ENCODE data around the gene IDNK.

IDNK gene

DNA sequence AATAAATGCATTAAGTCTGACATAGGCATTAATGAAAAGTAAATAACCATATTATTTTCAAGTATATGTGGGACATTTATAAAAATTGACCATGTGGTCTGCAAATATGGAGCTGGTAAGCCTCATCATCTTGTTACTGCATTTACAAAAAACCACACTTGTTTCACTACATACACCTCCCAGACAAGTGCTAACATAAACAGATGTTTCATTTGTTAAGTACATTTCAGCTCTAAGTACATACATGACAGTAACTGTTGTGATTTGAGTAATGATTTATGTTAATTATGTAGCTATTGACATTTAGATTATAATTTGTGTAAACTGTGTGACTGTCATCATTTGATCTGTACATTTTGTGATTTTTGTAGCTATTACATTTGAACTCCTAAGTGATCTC lies 13.9 kb downstream of the IDNK start:
- DNase-seq = no peak

DNA sequence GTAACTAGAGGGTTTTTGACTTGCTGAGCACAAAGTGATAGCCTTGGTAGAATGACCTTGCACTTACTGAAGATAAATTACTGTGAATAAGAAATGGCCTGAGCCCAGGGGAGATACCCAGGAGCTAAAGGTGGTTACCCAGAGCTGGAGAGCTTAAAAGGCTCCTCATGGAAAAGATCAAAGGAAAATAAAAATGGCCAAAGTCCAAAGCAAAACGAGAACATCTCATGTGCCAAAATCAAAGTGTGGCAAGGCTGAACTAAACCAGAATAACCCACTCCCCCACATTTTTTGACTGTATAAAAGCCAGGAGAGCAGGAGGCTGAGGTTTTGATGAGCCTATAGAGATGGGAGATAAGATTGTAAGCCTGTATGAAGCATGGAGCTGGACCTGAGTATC lies 14.4 kb downstream of the IDNK start:
- no peak for DNase-seq

DNA sequence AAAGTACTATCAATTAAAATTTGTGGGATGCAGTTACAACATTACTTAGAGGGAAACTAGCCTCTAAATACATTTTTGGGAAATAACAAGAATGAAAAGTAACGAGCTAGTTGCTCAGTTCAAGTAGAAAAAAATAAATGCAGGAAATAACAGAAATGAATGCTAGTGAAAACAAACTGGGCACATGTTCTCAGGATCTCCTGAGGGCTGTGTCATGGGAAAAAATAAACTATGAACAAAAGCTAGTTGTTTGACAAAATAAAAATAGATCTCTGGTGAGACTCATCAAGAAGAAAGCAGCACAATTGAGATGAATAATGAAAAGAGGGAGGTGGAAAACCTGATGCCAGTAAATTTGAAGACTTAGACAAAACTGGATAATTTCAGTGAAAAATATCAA lies 16.3 kb downstream of the IDNK start:
- DNase-seq = no peak

DNA sequence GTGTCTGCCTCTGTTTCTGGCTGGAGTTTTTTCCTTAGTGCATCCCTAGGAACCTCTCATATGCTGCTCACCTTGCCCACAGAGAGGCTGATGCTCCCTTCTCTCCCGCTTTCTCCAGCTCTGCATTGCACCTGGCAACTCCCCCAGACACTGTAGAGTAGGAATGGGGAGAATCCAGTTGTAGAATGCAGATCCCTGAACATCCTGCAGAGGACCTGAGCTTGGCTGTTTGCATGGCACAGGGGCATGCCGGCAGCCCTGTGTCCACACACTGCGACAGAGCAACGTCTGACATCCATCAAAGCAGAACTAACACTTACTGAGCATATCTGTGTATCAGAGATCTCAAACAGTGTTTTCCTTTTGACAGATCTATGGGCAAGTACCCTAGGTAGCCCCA lies 19.9 kb downstream of the IDNK start:
- DNase-seq = no peak

DNA sequence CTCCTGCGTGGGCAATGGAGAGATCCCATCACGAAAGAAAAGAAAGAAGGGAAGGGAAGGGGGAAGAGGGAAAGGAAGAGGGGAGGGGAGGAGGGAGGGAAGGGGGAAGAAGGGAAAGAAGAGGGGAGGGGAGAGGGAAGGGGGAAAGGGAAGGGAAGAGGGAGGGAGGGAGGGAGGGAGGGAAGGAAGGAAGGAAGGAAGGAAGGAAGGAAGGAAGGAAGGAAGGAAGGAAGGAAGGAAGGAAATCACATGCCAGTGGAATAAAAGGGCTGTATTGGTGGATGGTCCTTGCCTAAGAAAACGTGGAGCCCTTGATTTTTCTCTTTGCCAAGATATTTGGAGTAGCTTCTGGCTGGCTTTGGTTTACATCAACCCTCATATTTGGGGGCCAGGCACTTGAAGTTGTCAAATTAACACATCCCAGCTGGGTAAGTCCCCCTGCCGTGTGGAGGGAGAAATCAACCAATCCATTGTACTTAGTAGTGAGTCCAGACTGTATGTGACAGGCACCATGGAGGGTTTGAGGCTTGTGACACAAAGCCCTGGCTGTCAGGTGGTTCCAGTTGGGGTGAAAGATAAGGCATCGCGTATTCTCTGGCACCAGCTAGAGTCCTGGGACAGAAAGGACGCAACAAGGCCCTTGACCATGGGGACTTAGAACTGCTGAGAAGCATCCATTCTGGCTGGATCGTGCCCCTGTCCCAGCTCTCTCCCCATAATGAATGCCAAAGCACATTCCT lies 23.7 kb downstream of the IDNK start:
- DNase-seq = no peak

DNA sequence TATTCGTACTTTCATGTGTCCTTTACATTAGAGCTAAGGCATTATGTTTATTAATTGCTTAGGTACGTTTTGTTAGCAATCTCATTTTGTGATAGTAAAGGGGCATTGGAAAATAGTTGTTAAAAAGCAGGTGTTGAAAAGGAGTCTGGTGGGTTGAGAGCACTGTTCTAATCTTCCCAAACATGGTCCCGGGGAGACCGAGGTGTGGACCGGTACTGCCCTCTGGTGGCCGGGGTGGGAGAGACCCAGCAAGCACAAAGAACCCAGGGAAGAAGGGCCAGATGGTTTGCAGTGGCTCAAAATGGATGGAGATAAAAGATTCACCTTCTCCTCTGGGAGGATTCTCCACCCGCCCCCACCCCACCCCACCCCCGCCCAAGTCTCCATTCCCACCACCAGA lies 26.1 kb downstream of the IDNK start:
- peak; percentile 78 for DNase-seq

DNA sequence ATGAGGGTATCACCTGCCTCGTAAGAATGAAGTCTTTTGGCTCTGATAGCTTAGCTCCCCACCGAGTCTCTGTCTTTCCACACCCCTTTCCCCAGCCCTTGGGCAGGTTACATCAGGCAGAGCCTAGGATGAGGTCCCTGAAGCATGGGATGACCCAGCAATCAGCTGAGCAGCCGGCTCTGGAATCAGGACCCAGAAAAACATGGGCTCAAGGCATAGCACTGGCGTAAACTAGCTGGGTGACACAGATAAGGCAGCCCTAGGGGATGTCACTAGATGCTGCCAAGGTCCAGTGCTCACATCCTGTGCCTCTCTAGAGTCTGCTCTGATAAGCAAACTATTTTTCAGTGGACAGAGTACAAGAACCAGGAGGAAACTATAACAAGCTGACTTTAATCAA lies 26.6 kb downstream of the IDNK start:
- no peak for DNase-seq

DNA sequence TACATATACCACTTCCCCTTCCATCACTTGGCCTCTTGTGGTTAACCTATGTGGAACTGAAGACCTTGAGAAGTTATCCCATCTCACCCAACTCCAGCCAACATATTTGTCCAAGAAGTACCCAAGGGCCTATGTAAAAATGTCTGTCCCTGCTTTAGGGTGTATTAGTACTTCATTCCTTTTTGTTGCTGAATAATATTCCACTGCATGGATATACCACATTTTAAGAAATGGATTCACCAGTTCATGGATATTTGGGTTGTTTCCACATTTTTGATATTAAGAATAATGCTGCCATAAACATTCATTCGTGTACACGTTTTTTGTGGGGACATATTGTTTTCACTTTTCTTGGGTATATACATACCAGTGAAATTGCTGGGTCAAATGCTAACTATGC lies 28.6 kb downstream of the IDNK start:
- DNase-seq = no peak

DNA sequence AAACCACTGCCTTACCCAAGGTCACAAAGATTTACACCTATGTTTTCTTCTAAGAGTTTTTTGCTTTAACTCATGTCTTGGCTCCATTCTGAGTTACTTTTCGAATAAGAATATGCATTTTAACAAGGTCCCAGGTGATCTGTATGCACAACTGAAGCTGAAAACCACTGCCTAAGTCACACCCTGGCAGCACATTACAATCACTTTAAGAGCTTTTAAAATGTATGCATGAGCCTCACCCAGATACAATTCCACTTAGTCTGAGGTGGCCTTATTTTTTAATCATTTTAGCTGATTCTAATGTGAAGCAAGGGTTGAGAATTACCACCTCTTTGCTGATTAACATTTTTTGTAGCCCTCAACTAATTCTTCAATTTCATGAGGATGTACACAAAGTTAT lies 29.5 kb downstream of the IDNK start:
- no peak for DNase-seq

DNA sequence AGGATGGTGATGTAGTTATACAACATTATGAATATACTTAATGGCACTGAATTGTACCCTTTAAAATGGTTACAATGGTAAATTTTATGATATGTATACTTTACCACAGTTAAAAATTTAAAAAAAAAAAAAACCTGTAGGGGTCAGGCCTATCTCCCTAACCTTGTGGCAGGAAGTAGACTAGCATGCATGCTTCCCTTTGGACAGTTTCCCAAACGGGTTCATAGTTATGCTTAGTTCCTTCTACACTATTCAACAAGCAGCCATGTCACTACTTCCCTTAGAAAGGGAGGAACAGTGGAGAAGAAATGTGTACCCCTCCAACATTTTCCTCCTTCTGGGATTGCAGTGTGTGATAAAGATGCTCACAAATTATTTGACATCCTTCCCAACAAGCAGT lies 32.5 kb downstream of the IDNK start:
- no peak for DNase-seq

DNA sequence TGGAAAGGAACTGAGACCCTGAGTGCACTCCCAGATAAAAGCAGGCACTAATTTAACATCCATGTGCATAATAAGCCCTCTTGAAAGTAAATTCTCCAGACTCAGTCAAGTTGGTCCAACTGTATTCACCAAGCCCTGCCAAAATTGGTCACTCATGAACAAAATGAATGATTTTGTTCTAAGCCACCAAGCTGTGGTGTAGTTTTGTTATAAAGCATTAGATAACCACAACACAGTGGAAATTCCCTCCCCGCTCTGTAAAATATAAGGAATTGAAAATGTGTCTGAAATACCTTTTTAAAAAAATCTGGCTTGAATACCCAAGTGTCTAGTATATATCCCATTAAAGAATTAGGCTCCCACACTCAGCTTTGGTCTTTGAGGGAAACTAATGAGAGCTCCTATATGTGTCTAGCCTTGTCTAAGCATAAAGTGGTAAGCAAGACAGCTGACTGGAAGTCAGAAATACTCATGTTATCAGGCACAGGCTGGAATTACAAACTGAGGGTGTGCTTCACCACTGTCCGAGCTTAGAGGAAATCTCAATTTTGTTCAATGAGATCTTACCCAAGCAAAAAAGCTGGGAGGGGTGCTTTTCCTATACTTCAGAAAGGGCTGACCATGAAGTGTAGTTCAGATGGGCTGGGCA lies 33.2 kb downstream of the IDNK start:
- DNase-seq = no peak

DNA sequence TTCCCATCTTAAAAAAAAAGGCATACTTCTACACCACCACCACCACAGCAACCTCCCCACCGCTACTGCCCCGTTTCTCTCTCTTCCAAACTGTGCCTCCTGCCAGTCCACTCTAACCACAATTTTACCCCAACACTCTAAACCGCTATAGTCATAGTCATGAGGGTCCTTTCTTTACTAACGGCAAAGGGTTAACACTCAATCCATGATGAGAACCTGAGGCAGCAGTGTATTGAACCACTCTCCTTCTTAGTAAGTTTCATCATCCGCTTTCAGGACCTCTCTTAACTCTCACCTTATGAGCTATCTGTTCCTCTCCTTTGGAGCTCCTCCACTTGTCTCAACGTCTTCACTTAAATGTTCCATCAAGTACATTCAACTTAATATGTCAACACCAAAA lies 34.0 kb downstream of the IDNK start:
- DNase-seq = no peak

DNA sequence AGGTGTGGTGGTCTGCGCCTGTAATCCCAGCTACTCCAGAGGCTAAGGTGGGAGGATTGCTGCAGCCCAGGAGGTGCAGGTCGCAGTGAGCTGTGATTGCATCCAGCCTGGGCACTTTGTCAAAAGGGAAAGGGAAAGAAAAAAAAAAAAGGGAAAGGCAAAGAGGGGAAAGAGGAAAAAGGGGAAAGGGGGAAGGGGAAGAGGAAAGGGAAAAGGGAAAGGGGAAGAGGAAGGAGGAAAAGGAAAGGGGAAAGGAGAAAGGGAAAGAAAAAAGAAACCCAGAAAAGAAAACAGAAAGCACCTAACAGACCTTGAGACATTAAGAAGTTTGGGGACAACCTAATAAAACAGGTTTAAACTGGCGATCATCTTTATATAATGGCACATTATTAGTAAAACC lies 40.0 kb downstream of the IDNK start:
- no peak for DNase-seq

DNA sequence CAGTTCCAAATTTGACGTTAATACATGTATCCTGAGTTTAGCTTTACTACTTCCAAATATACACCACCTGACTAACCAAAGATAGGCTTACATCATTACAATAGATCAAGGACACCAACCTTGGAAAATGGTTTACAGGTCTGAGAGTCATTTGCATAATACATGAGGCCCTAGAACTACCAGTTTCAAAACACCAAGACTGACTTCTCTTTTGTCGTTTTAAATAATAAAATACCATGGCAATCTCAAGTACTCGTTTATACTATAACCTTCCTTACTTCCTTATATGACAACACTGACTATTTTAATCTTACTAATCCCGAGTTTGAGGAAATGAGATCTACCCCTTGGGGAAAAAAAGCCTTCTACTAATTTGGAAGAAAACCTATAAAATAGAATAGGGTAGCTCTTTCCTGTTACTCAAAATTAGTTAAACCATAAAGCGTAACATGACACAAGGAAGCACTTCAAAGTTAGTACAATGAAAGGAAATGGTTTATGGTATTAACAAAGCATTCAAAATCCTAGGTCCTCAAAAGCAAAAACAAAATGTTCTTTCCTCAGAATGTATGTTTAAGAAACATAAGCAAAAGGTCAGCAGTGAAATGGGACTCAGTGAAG lies 42.7 kb downstream of the IDNK start:
- no peak for DNase-seq

DNA sequence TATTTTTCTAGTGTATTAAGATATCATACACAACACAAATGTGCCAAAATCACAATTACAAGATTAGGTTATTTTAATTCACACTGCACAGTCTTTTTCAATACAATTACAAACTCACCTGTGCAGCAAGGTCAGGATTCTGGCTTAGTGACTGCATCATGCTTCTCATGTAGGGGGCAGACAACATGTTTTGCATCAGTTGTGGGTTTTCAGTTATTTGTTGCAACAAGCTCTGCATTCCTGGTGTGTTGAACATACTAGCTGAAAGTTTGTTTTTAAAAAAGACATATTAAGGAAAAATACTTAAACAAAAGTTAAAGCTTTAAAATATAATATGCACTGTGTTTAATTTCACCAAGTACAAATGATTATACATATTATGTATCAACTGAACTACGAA lies 46.1 kb downstream of the IDNK start:
- no peak for DNase-seq

DNA sequence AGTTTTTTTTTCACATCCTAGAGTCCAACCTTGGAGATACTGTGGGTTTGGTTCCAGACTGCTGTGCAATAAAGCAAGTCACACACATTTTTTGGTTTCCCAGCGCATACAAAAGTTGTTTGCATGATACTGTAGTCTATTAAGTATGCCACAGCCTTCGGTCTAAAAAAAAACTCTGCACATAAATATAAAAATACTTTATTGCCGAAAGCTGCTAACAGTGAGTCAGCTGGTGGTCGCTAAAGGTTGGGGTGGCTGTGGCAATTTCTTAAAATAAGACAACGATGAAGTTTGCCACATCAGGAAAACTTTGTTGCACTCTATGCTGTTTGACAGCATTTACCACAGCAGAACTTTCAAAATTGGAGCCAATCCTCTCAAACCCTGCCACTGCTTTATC lies 47.4 kb downstream of the IDNK start:
- DNase-seq = no peak

DNA sequence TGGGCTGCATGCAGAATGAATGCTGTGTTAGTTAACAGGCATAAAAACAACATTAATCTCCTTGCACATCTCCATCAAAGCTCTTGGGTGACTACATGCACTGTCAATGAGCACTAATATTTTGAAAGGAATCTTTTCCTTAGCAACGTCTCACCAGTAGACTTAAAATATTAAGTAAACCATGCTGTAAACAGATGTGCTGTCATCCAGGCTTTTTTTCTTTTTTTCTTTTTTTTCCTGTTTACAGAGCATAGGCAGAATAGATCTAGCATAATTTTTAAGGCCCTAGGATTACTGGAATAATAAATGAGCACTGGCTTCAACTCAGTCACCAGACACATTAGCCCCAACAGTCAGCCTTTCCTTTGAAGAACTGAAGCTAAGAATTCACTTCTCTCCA lies 48.5 kb downstream of the IDNK start:
- no peak for DNase-seq

DNA sequence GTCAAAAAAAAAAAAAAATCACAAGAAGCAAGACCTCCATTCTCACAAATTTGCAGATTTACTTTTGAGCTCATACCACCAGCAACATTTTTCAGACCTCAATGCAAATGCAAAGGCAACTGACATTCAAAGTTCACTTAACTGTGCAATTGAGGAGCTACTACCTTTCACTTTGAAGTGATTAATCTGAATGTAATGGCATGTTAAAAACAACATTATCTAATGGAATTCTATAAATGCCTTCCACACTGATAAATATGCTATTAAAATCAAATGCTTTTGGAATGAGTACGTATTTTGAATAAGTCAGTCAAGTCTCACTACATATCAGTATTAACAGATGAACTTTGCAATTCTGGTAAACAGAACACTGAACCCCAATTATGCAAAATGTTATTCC lies 52.5 kb downstream of the IDNK start:
- DNase-seq = no peak

DNA sequence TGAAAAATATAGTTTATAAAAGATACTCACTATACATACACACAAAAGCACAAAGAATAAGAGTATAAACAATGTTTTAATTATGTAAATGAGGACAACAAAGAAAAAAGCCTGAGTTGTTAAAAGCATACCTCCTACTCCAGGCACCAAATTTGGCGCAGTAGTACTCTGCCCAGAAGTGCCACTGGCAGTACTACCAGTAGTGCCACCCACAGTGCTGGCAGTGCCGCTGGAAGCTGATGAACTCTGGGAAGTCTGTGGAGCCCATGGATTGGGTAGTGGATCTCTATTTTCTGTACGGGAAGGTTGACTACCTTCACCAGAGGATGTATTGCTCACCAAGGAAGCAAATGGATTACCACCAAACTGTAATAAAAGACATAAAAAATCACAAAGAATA lies 54.7 kb downstream of the IDNK start:
- no peak for DNase-seq

DNA sequence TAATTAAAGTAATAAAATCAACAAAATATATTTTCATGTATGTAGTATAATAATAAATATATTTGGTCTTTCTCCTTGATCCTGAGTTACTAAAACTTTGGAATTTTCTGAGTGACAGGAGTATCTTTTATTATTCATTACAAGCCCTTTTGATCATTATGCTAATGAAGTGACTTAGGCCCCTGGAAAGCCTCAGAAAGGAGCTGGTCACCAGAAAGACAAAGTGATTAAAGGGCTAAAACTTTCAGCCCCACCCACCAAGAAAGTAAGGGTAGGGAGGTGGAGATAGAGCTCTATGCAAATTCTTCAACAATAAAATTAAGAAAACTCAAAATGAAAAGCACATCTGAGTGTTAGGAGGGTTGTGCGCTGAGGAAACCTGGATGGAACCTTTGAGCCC lies 57.3 kb downstream of the IDNK start:
- no peak for DNase-seq

DNA sequence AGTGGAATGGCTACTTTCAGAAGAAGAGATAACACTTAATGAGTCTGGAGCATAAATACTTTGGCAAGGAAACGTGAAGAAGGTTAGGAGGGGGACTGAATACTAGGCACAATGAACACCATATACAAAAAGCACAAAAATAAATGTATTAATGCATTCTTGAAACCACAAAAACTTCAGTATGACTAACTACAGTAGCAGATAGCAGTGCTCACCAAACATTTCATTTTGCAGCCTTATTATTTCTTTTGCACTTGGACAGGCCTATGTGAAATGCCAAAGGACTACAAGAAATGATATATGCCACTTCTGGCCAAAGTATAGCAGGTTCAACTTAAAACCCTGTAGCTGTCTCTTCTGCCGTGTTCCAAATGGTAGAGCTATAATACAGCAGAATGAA lies 58.5 kb downstream of the IDNK start:
- DNase-seq = no peak

DNA sequence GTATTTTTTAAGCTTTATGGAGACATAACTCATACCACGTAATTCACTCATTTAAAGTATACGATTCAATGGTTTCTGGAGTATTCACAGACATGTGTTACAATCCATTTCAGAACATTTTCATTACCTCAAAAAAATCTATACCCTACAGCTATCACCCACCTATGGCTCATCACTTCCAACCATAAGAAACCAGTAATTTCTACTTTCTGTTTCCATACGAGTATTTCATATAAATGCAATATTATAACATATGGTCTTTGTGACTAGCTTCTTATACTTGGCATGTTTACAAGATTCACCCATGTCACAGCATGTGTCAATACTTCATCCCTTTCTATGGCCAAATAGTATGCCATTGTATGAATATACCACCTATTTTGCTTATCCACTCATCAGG lies 66.0 kb downstream of the IDNK start:
- DNase-seq = no peak

DNA sequence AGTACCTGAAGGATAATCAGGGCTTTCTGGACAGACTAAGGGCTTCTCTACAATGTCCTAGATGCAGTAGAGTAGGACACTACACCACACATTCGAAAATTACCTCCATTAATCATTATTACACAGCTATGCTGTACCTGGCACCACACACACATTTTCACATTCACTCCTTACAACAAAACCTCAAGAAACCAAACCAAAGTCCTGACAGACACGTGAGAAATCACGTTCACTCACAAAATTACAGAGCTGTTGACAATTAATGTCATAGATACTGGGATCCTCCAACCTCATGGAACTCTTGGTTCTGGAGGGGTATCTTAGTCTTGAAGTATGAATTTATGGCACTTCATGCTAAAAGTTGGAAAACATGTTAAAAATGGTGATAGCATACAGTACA lies 68.5 kb downstream of the IDNK start:
- DNase-seq = no peak

Measured in activated gamma-delta T cell treated with Interleukin-2 at 50 U/mL for 16 hours (primary cell).